ENCODE measurements around the gene PPP5C. TPM values are rescaled to one million over a fixed set of nuclear protein-coding genes. Genes with fewer than 3 reads are reported as not detected.

The PPP5C gene
- total and polyA plus RNA-seq, 5 donors = 62.4 to 74.1 (median 64.1) TPM

DNA sequence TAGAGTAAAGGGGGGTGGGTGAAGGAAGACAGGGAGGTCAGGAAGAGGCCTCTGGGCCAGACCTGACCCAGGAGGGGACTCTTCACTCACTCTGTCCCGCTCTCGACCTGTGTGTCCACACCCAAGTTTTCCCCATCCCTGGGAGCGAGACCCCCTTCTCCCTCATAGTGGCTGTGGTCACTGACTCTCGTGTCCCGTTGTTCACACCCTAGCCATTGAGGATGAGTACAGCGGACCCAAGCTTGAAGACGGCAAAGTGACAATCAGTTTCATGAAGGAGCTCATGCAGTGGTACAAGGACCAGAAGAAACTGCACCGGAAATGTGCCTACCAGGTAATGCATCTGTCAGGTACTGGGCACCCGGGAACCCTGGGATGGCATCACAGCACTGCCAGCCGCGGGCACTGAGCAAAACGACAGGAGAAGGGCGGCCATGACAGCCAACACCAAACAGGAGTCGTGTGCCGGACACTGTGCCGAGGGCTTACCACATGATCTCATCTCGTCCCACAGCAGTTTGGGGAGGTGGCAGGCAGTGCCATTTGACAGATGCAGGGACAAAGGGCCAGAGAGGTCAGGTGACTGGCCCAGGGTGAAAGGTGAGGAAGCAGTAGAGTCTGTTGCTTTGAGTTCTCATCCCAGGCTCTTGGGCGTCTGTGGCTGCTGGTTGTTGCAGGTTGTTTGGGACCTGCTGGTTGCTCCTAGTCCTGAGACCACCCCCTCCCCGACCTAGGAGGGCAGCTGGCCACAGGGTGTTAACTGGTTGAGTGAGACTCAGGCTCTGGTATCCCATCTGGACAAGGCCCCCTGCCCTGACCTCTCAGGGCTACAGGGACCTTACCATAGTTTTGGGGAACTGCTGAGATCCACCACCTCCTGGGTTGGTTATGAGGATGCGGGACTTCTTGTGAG, 29.6 kb downstream of the PPP5C start:
- Histone ChIP-seq H3K4me3 (ENCODE audit: low read length) (no peak overlapping the region), H3K4me1 (ENCODE audit: control insufficient read depth, insufficient read depth, low read length) (peaks cover 8% of the 10 kb centered on the region), H3K27ac (ENCODE audit: low read length) (no peak overlapping the region), H3K27me3 (ENCODE audit: control insufficient read depth, insufficient read depth) (no peaks in the 10 kb centered on the region), H3K9me3 (ENCODE audit: control insufficient read depth, low read length) (no peaks in the 10 kb centered on the region)
- 90% methylated on average over 20 of the region's 20 CpGs for whole genome bisulfite sequencing
- intact Hi-C loops (cut with DNase I) = no loop called here
- DNase-seq = peak in 1 of 3 donors; percentile 39
- ATAC-seq = no peak

DNA sequence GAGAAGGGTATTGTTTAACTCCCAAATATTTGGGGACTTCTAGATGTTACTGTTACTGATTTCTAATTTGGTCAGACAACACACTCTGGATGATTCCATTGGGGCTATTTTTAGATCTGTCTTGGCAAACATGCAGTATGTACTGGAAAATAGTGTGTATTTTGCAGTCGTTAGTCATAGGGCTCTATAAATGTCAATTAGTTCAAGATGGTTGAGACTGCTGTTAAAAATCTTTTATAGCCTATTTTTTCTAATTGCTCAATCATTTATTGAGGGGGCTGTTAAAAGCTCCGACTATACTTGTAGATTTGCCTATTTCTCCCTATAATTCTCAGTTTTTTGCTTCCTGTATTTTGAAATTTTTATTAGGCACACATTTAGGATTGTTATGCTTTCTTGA, 31.4 kb downstream of the PPP5C start:
- intact Hi-C loops (cut with DNase I) = no loop called here
- WGBS = 29% methylated on average over 2 of the region's 2 CpGs
- no peak for DNase-seq

DNA sequence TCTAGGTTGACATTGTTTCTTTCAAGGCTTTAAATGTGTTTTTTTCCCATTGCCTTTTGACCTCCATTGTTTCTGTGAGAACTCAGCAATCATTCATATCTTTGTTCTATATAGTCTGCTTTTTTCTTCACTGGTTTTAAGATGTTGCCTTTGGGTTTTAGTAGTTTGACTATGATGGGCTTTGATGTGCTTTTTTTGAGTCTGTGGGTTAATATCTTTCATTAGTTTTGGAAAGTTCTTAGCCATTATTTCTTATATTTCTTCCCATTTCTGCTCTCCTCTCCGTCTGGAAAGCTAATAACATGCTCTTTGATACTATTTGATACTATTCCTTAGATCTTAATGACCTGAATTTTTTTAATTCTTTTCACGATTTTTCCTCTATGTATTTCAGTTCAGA, 33.8 kb downstream of the PPP5C start:
- intact Hi-C loops (cut with DNase I) = no loop called here
- Histone ChIP-seq H3K9me3 (ENCODE audit: control insufficient read depth, low read length) (no peaks in the 10 kb centered on the region), H3K4me3 (ENCODE audit: low read length) (no peak overlapping the region), H3K27me3 (ENCODE audit: control insufficient read depth, insufficient read depth) (no peaks in the 10 kb centered on the region), H3K4me1 (ENCODE audit: control insufficient read depth, insufficient read depth, low read length) (peaks cover 3% of the 10 kb centered on the region), H3K27ac (ENCODE audit: low read length) (no peak overlapping the region)
- DNase-seq (no peak), ATAC-seq (no peak)
- WGBS = 95% methylated on average over 2 of the region's 2 CpGs

More for the DNA sequence above, 31.4 kb downstream of the PPP5C start:
- peaks cover 3% of the 10 kb centered on the region for H3K4me1 ChIP-seq (ENCODE audit: control insufficient read depth, insufficient read depth, low read length)
- no peak overlapping the region for H3K27ac ChIP-seq (ENCODE audit: low read length)
- peak; percentile 30 to 39 for ATAC-seq
- H3K4me3 ChIP-seq (ENCODE audit: low read length) = no peak overlapping the region
- H3K27me3 ChIP-seq (ENCODE audit: control insufficient read depth, insufficient read depth) = no peaks in the 10 kb centered on the region
- H3K9me3 ChIP-seq (ENCODE audit: control insufficient read depth, low read length) = no peaks in the 10 kb centered on the region

DNA sequence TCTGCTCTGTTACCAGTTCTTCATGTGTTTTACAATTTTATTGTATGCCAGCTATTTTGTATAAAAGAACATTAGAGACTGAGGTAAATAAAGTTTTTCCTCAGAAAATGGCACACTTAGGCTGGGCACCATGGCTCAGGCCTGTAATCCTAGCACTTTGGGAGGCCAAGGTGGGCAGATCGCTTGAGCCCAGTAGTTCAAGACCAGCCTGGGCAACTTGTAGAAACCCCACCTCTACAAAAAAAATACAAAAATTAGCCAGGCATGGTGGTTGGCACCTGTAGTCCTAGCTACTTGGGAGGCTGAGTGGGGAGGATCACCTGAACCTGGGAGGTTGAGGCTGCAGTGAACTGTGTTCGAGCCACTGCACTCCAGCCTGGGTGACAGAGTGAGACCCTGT, 34.5 kb downstream of the PPP5C start:
- peaks cover 3% of the 10 kb centered on the region for H3K4me1 ChIP-seq (ENCODE audit: control insufficient read depth, insufficient read depth, low read length)
- H3K27ac ChIP-seq (ENCODE audit: low read length) = no peak overlapping the region
- 100% methylated on average over 2 of the region's 2 CpGs for WGBS

DNA sequence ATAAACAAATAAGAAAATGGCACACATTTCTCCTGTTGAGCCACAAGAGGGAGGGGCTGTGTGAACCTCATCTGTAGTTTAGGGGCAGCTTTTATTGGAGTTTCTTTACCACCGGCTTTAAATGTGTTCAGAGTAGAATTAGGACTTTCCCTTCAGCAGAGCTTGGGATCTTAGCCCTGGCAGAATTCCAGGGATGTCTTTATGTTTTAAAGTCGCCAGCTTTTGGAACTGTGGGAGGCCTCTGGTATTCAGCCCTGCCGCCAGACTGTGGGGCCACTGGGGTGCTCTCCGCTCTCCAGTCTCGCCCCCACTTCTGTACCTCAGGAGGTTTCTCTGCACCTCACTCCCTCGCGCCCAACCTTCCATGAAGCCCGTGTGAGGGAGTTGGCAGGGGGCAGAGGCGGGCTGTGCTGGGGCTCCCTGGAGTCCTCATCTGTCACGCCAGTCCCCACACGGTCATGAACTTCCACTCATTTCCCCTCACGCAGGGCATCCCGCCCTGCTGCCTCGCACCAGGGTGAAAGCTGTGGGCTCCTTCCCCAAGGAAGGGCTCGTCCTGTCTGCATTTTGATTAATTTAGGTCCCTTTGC, 35.0 kb downstream of the PPP5C start:
- WGBS = 86% methylated on average over 15 of the region's 15 CpGs
- Histone ChIP-seq H3K4me3 (ENCODE audit: low read length) (no peak overlapping the region), H3K4me1 (ENCODE audit: control insufficient read depth, insufficient read depth, low read length) (peaks cover 3% of the 10 kb centered on the region), H3K27ac (ENCODE audit: low read length) (no peak overlapping the region), H3K9me3 (ENCODE audit: control insufficient read depth, low read length) (no peaks in the 10 kb centered on the region), H3K27me3 (ENCODE audit: control insufficient read depth, insufficient read depth) (no peaks in the 10 kb centered on the region)
- intact Hi-C loops (cut with DNase I) = no loop called here
- peak in 2 of 3 donors; percentile 12 to 36 for DNase-seq
- peak in 1 of 2 donors; percentile 13 for ATAC-seq

More for the DNA sequence above, 34.5 kb downstream of the PPP5C start:
- H3K9me3 ChIP-seq (ENCODE audit: control insufficient read depth, low read length) = no peaks in the 10 kb centered on the region
- no peak overlapping the region for H3K4me3 ChIP-seq (ENCODE audit: low read length)
- intact Hi-C loops (cut with DNase I) = no loop called here
- no peaks in the 10 kb centered on the region for H3K27me3 ChIP-seq (ENCODE audit: control insufficient read depth, insufficient read depth)
- no peak for ATAC-seq
- DNase-seq = no peak

DNA sequence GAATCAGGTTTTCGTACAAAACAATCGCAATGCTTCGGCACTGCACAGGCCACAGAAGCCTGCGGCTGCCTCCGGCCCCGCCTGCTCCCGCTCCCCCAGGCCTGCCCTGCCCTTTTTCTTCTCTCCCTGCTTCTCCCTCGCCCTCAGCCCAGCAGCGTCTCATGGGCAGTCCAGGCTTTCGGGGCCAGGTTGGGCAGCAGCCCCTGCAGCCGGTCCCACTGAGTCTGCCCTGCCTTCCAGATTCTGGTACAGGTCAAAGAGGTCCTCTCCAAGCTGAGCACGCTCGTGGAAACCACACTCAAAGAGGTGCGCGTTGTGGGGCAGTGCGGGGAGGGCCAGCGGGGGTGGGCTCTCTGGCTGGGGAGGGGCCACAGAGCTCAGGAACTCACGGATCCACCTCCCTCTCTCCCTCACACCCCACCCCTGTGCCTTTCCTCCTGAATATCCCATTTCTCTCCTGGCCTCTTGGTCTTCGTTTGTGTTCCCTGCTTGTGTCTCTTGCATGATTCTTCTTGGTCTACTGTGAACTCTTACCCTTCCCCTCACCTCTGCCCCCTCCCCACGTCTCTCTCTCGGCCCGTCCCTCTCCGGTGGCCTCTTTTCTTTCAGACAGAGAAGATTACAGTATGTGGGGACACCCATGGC, 36.4 kb downstream of the PPP5C start:
- no peak for ATAC-seq
- H3K27me3 ChIP-seq (ENCODE audit: control insufficient read depth, insufficient read depth) = no peaks in the 10 kb centered on the region
- no peak overlapping the region for H3K4me3 ChIP-seq (ENCODE audit: low read length)
- 82% methylated on average over 23 of the region's 23 CpGs for WGBS
- no peaks in the 10 kb centered on the region for H3K4me1 ChIP-seq (ENCODE audit: control insufficient read depth, insufficient read depth, low read length)
- no peaks in the 10 kb centered on the region for H3K9me3 ChIP-seq (ENCODE audit: control insufficient read depth, low read length)
- peak in 1 of 3 donors; percentile 7 for DNase-seq
- H3K27ac ChIP-seq (ENCODE audit: low read length) = no peak overlapping the region
- intact Hi-C loops (cut with DNase I) = no loop called here

DNA sequence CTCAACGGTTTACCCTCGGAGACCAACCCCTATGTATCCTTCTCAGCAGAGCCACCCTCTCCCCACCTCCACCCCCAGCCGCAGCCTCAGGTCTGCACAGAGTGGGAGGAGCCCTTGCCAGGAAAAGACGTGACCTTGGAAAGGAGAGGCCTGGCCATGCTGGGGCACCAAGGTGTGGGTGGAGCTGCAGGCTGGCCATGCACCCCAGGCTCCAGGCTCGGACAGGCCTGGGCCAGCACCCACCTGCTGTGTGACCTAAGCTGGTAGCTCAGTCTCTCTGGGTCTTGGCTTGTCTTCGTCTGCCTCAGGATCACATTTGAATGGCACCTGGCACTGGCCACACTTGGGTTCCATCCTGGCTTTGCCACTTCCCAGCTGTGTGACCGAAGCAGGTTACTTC, 37.0 kb downstream of the PPP5C start:
- ATAC-seq = peak; percentile 10 to 22
- H3K4me1 ChIP-seq (ENCODE audit: control insufficient read depth, insufficient read depth, low read length) = no peaks in the 10 kb centered on the region
- H3K4me3 ChIP-seq (ENCODE audit: low read length) = no peak overlapping the region
- H3K27ac ChIP-seq (ENCODE audit: low read length) = no peak overlapping the region
- intact Hi-C loops (cut with DNase I) = no loop called here
- H3K9me3 ChIP-seq (ENCODE audit: control insufficient read depth, low read length) = no peaks in the 10 kb centered on the region
- peak in 2 of 3 donors; percentile 30 to 65 for DNase-seq
- WGBS = 85% methylated on average over 7 of the region's 7 CpGs
- no peaks in the 10 kb centered on the region for H3K27me3 ChIP-seq (ENCODE audit: control insufficient read depth, insufficient read depth)

DNA sequence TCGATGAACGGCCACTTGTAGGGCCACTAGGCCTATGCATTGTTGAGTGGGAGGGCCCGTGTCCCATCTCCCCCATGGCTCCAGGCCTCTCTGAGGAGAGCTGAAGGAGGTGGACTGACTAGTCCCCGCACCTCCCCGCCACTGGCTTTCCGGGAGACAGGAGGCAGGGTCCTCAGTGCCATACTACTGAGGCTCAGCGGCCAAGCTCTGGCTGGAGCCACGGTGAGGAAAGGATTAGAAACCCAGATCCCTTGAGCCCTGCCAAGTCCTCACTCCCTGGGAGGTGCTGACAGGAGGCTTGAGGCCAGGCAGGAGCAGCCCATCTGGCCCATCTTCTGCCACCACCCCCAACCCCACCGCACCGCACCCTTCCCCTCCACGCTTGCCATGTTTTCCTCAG, 37.5 kb downstream of the PPP5C start:
- intact Hi-C loops (cut with DNase I) = no loop called here
- ATAC-seq (peak in 1 of 2 donors; percentile 46), DNase-seq (peak in 2 of 3 donors; percentile 53 to 60)
- H3K4me3 ChIP-seq (ENCODE audit: low read length) = no peak overlapping the region
- WGBS = 71% methylated on average over 11 of the region's 11 CpGs
- H3K27ac ChIP-seq (ENCODE audit: low read length) = no peak overlapping the region
- H3K4me1 ChIP-seq (ENCODE audit: control insufficient read depth, insufficient read depth, low read length) = no peaks in the 10 kb centered on the region
- no peaks in the 10 kb centered on the region for H3K9me3 ChIP-seq (ENCODE audit: control insufficient read depth, low read length)
- H3K27me3 ChIP-seq (ENCODE audit: control insufficient read depth, insufficient read depth) = no peaks in the 10 kb centered on the region

DNA sequence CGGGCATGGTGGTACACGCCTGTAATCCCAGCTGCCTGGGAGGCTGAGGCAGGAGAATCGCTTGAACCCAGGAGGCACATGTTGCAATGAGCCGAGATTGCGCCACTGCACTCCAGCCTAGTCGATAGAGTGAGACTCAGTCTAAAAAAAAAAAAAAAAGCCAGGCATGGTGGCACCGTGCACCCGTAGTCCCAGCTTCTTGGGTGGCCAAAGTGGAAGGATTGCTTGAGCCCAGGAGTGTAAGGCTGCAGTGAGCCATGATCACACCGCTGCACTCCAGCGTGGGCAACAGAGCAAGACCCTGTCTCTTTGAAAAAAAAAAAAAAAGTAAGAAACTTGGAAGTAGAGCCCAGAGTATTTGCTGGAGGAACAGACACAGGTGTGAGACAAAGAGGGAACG, 38.7 kb downstream of the PPP5C start:
- peak in 2 of 3 donors; percentile 10 to 42 for DNase-seq
- Histone ChIP-seq H3K4me3 (ENCODE audit: low read length) (no peak overlapping the region), H3K9me3 (ENCODE audit: control insufficient read depth, low read length) (no peaks in the 10 kb centered on the region), H3K27ac (ENCODE audit: low read length) (no peak overlapping the region), H3K27me3 (ENCODE audit: control insufficient read depth, insufficient read depth) (no peaks in the 10 kb centered on the region), H3K4me1 (ENCODE audit: control insufficient read depth, insufficient read depth, low read length) (no peaks in the 10 kb centered on the region)
- WGBS = 90% methylated on average over 11 of the region's 11 CpGs
- intact Hi-C loops (cut with DNase I) = no loop called here
- no peak for ATAC-seq

DNA sequence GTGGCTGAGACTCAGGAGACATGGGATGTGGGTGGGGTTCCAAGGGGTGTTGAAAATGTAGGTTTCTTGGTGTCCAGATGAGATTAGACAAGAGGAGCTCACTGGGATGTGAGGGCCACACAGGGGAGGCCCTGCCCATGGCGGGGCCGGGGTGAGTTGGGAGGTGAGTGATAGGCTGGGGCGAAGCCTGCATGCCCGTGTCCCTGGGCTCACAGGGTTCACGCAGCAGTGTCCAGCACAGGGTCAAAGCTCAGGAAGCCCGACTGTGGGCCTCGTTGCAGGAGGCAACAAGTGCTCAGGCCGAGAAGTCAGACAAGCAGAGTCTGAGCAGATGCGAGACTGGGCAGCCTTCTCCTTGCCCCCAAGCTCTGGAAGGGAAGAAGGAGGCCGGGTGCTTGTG, 39.3 kb downstream of the PPP5C start:
- intact Hi-C loops (cut with DNase I) = no loop called here

More for the DNA sequence above, 39.3 kb downstream of the PPP5C start:
- DNase-seq = no peak
- 95% methylated on average over 10 of the region's 10 CpGs for WGBS
- Histone ChIP-seq H3K4me3 (ENCODE audit: low read length) (no peak overlapping the region), H3K9me3 (ENCODE audit: control insufficient read depth, low read length) (no peaks in the 10 kb centered on the region), H3K27ac (ENCODE audit: low read length) (no peak overlapping the region), H3K4me1 (ENCODE audit: control insufficient read depth, insufficient read depth, low read length) (no peaks in the 10 kb centered on the region), H3K27me3 (ENCODE audit: control insufficient read depth, insufficient read depth) (no peaks in the 10 kb centered on the region)
- ATAC-seq = no peak
